Measurements from ENCODE around the gene PIK3C2B.
A peak's percentile ranks its signal among the peaks of the same experiment; 100 is the strongest.
"Not testable (repeated sequence)": the region's sequence is repeated elsewhere in the genome, so short reads cannot be mapped to it uniquely, and the experiment has no call there.

PIK3C2B gene
- total RNA-seq, result 35.0 to 44.2 reads per million in 2 experiments

DNA sequence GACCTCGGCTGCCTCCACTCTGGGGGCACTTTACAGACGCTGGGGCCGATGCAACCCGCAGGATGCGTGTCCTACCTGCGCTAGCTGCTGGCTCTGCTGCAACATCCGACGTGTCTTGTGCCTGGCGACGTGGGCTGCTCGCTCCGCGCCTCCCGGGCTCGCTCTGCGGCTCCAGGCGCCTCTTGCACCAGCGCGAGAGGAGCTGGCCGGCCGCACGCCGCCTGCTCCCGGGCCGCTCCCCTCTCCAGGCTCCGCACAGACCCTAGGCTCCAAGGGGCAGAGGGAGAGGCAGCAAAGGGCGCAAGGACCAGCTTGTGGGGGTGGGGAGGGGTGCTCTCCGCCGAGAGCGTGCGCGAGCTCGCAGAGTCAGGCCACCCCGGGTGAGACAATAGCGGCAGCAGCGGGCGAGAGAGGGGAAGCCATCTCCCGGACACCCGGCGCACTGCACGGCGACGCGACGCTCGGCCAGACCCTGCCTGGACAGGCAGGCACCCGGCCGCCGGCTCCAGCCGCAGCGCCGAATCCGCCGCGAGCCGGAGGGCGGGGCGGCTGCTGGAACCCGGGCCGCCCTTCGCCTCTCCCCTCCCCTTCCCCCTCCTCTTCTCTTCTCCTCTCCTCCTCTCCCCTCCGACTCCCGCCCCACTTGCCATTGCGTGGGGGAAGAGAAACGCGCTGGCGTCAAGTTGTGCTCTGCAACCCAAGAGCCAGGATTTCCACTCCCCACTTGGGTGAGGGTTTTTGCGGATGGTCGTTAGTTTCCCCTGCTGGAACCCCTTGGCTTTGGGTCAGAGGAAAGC, at the start of gene PIK3C2B:
PIK3C2B (minus strand) TSS at position 525 of the 797 bp plus-strand sequence. CDS start 25,003 bp downstream, outside the sequence.
- DNase-seq (ENCODE audit: low read depth), result peak; percentile 40

- DNase-seq (ENCODE audit: low read depth), result no peak
Observed at GRCh38 chr1:204544321-204544720, 49.7 kb upstream of the PIK3C2B start.

- DNase-seq (ENCODE audit: low read depth), result no peak
Observed at GRCh38 chr1:204541626-204542025, 47.0 kb upstream of the PIK3C2B start.

DNA sequence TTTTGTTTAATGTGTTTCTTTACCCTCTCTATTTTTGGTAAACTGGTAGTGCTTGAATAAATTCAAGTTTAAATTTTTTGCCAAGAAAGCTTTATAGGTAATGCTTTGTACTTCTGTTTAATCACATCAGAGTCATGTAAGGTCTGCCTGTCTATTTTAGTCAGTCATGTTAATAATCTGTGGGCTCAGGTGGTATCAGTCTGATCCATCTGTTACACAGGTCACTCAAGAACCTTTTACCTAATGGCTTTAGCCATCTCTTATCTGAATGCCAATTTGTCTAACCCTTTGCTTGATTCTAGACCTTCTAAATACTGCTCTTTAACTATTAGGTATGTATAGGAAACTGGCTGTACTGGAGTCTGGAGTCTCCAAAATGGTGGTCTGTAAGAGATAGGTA, 38.2 kb upstream of the PIK3C2B start:
- no peak for DNase-seq (ENCODE audit: low read depth)

DNA sequence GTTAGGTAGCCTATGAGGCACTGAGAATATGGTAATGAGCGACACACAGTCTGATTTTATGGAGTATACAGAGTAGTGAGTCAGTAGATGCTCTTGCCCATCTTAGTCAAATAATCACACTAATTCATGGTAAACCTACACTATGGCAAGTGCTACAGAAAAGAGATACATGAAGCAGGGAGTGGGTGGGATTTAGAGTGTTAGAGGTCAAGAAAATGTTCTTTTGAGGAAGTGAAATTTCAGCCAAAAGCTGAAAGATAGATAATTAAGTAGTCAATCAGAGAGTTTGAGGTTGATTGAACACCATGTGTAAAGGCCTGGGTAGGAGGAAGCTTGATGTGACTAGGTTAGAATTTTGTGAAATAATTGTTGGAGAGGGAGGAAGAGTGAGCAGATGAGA, 36.3 kb upstream of the PIK3C2B start:
- DNase-seq (ENCODE audit: low read depth), result no peak

DNA sequence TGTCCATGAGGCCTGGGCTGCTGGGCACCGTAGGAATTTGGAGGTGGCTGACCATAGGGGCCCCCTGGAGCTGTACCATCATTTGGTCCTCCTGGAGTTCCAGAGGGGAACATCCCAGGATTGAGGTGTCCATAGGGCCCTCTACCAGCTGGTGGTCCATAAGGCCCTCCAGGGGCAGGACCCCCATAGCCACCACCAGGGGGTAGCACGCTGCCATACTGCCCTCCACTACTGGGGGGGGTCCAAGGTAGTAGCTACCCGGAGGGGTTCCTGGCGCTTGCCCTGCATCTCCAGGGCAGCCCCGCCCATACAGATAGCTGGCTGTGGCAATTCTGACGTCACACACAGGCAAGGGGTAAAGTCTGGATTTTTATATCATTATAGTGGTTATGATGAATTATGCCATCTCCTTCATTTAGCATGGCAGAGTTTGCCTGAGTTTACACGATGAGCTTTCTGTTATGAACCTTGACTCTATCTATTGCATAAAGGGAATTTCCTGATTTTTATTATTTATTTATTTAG, 34.8 kb upstream of the PIK3C2B start:
- no peak for DNase-seq (ENCODE audit: low read depth)

GRCh38 chr1:204528677-204529076, 34.1 kb upstream of the PIK3C2B start:
- DNase-seq (ENCODE audit: low read depth), result no peak

GRCh38 chr1:204528241-204528640, 33.6 kb upstream of the PIK3C2B start:
- DNase-seq (ENCODE audit: low read depth), result no peak

DNA sequence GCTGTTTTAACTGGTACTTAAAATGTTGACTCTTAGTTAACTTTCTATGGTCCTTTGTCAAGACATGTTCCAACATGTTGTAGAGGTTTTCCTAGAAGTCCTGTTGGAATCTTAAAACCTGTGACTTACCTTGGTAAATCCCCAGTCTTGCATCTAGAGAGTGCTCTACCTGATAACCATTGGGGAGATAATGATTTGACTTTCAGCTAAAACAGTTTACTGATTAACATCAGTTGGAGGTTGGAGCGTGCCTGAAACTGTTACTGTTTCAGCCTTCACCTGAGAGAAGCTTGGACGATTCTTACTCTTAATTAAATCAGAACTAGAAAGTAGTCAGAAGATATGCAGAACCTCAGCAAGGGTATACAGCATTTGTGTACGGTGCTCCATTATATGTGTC, 30.4 kb upstream of the PIK3C2B start:
- DNase-seq (ENCODE audit: low read depth), result no peak

DNA sequence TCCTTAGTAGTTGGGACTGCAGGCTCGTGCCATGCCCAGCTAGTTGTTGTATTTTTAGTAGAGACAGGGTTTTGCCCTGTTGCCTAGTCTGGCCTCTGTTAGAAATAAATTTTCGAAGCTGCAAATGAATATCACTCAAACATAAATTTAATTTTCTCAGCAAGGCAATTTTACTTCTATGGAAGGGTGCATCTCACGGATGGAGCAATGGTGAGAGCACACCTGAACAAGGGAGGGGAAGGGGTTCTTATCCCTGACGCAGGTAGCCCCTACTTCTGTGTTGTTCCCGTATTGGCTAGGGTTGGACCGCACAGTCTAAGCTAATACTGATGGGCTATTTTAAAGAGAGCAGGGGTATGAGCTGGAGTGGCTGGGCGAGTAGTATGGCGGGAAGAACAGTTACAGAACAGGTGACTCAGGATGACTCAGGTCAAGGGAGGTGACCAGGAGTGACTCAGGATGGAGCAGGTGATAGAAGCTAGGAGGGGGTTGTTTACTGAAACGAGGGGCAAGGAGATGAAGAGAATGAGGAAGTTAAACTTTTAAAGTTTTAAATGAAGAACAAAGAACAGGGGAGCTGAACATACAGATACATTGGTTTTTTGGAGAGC, 29.1 kb upstream of the PIK3C2B start:
- DNase-seq (ENCODE audit: low read depth), result no peak

DNA sequence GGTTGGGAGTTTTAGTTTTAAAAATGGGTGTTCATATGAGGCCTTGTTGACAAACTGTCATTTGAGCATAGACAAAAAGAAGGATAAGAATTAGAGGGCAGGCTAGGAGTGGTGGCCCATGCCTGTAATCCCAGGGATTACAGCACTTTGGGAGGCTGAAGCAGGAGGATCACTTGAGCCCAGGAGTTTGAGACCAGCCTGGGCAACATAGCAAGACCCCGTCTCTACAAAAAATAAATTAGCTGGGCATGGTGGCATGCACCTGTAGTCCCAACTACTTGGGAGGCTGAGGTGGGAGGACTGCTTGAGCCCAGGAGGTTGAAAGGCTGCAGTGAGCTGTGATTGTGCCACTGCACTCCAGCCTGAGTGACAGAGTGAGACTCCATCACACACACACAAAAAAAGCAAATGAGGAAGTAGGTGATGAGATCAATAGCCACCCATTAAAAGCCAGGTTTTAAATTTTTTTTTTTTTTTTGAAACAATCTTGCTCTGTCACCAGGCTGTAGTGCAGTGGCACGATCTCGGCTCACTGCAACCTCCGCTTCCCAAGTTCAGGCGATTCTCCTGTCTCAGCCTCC, 27.4 kb upstream of the PIK3C2B start:
- DNase-seq (ENCODE audit: low read depth), result not testable (repeated sequence)

DNA sequence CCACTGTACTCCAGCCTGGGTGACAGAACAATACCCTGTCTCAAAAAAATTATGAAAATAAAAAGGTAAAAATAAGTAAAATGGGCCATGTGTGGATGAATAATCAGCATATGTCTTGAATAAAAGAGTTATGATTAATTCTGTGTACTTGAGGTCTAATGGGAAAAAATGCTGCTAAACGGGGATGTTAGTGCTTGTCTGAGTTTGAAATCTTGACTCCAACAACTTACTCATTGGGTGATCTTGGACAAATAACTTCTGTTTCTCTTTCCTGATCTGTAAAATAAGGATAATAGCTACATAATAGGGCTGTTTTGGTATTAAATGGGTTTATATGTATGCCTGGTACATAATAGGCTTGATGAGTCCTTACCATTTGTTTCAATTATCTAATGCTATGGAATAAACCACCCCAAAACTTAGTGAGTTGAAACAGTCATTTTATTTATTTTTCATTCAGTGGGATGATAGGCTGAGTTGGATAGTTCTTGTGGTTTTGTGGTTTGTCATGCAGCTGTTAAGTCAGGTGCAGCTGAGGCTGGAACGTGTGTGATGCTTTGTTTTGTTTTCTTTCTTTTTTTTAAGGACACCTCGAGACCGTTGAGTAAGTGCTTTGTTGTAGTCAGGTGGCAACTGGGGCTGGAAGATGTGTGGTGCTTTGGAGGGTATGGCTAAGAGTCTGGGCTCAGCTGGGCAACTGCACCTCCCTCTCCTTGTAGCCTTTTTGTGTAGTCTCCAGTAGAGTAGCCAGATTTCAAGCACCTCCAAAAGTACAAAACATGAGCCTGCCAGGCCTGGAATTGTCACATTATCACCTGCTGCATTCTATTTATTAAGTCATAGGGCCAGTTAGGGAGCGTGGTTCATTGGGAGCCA, 26.5 kb upstream of the PIK3C2B start:
- DNase-seq (ENCODE audit: low read depth), result peak; percentile 58

DNA sequence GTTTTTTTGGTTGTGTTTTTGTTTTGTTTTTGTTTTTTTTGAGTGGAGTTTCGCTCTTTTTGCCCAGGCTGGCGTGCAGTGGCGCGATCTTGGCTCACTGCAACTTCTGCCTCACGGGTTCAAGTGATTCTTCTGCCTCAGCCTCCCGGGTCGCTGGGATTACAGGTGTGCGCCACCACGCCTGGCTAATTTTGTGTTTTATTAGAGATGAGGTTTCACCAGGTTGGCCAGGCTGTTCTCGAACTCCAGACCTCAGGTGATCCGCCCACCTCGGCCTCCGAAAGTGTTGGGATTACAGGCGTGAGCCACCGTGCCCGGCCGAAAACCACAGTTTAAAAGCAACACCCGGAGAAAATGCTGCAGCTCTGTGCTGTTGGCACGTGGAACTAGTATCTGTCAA, 22.8 kb upstream of the PIK3C2B start:
- not testable (repeated sequence) for DNase-seq (ENCODE audit: low read depth)

DNA sequence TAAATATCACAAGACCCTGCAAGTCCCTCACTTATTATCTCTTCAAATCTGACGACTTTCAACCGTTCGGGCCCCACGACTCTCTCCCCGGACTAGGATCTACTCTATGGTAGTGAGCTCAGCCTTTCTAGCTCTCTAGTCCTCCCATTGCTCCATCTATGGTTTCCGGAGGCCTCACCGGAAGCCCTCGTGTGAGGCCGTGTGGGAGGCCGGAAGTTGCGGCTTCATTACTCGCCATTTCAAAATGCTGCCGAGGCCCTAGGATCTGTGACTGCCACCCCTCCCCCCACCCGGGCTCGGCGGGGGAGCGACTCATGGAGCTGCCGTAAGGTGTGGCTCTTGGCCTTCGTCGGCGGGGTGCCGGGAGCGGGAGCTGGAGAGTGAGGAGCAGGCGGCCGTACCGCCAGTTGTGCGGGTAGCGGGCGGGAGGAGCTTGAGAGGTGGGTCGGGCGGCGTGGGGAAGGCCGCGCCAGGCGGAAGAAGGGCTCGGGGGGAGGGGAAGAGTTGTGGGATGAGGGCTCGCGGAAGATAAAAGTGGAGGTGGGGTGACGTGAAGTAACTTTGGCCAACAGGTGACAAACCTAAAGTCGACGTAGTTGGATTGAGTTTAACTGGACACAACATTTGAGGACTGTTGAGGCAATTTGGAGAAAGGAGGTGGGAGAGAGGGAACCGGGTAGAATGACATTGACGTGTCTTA, 21.7 kb upstream of the PIK3C2B start, which contains the start of gene MDM4:
MDM4 (plus strand) TSS at position 227 of the 700 bp plus-strand sequence. CDS start 9,113 bp downstream, outside the sequence.
- peak; percentile 82 for DNase-seq (ENCODE audit: low read depth)

- no peak for DNase-seq (ENCODE audit: low read depth)
Observed at GRCh38 chr1:204514828-204515227, 20.2 kb upstream of the PIK3C2B start.

- DNase-seq (ENCODE audit: low read depth), result peak; percentile 51
Observed at GRCh38 chr1:204513117-204513716, 18.6 kb upstream of the PIK3C2B start.

GRCh38 chr1:204511366-204511765, 16.8 kb upstream of the PIK3C2B start:
- no peak for DNase-seq (ENCODE audit: low read depth)

DNA sequence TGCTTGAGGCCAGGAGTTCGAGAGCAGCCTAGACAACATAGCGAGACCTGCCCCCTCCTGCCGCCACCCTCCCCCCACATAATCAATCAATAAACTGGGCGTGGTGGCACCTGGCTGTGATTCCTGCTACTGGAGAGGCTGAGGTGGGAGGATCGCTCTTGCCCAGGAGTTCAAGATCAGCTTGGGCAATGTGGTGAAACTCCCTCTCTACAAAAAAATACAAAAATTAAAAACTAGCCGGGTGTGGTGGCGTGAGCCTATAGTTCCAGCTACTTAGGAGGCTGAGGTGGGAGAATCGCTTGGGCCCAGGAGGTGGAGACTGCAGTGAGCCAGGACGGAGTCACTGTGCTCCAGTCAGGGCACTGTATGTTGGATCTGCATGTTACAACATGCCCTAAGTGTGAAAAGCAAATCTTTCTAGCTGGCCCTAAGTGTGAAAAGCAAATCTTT, 14.6 kb upstream of the PIK3C2B start:
- DNase-seq (ENCODE audit: low read depth), result no peak

DNA sequence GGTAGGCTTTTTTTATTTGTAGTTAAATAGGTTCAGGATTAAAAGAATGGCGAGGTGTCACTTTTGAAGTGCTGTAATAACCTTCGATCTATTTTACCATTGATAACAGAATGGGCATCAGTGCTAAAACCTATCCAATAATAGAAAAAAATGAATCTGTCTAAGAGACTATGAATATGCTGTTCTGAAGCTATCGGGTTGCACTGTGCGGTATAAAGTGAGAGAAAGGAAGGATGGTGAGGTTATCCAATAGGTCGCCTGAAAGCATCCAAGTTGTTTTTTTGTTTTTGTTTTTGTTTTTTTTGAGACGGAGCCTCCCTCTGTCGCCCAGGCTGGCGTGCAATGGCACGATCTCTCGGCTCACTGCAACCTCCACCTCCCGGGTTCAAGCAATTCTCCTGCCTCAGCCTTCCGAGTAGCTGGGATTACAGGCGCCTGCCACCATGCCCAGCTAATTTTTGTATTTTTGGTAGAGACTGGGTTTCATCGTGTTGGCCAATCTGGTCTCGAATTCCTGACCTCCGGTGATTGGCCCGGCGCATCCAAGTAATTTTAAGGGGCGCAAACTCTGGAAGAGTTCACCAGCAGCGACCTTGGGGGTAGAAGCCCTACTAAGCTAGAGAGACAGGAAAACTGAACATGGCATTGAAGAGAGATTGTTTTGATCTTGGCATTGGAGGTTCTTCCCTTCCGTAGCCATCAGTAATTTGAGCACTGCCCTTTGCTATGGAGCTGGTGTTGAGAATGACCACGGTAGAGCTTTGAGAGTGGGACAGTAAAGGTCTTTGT, 12.9 kb upstream of the PIK3C2B start:
- no peak for DNase-seq (ENCODE audit: low read depth)

DNA sequence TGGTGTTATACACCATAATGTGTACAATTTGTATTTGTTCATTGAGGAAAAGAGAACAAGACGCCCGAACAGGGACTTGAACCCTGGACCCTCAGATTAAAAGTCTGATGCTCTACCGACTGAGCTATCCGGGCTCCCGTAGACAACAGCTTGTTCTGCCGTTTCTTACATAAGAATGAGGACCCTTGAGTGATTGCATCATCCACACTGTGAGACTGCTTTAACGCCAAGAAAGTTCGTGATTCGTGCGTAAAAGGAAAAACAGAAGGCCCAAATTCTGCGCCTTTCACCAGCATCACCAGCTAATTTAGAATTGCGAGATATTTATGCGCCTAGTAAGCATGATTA, 12.3 kb upstream of the PIK3C2B start:
- peak; percentile 80 for DNase-seq (ENCODE audit: low read depth)

Data from T follicular helper cell (primary cell).